ENCODE measurements around the gene PSG2. TPM values are rescaled to one million over a fixed set of nuclear protein-coding genes. Genes with fewer than 3 reads are reported as not detected.
"Not testable (repeated sequence)": the region's sequence is repeated elsewhere in the genome, so short reads cannot be mapped to it uniquely, and the experiment has no call there.

Gene PSG2
- total RNA-seq, 1 experiment from 2014 or later: not detected

DNA sequence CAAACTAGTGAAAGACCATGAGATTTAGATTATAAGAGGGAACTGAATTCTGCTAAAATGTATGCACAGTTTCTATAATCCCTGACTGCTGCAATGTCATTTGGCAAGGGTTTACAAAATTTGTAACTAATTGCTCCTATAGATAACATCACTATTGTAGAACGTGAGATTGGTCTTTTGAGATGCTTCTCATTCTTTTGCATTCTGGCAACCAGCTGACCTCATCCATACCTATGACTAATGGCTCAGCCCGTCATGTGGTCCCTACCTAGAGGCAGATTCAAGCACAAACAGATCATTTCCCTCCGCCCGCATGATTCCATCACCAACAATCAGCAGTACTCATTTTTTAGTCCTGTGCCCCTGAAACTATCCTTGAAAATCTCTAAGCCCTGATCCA, 60.4 kb downstream of the PSG2 start:
- peaks cover 89 to 93% of the 10 kb centered on the region in 2 experiments for H3K9me3 Mint-ChIP-seq
- not testable (repeated sequence) for H4K91ac ChIP-seq (ENCODE audit: insufficient read length, low read depth, low read length); H2BK15ac ChIP-seq (ENCODE audit: low read depth, low read length); H2BK5ac ChIP-seq (ENCODE audit: insufficient read length, low read length); H4K5ac ChIP-seq (ENCODE audit: insufficient read length, low read depth, low read length); H3K4me1 ChIP-seq (ENCODE audit: insufficient read depth, low read length); H3K56ac ChIP-seq (ENCODE audit: insufficient read length, low read depth, low read length); DNase-seq; H3K23me2 ChIP-seq (ENCODE audit: insufficient read length, low read depth, low read length, poor library complexity, severe bottlenecking); H3K27me3 Mint-ChIP-seq (ENCODE audit: low read depth); H4K20me1 ChIP-seq (ENCODE audit: control insufficient read depth, insufficient read depth, insufficient read length); H2AK5ac ChIP-seq (ENCODE audit: insufficient read length, low read length); H3K27me3 ChIP-seq (ENCODE audit: insufficient read depth, low read length); H2BK120ac ChIP-seq (ENCODE audit: low read depth, low read length, poor library complexity, severe bottlenecking); H3K27ac Mint-ChIP-seq; H3K4me2 ChIP-seq (ENCODE audit: insufficient read depth, insufficient read length, low read length); H3K27ac ChIP-seq (ENCODE audit: insufficient read length, low read depth, low read length); H3T11ph ChIP-seq (ENCODE audit: low read length); H3K4me3 Mint-ChIP-seq; H3K14ac ChIP-seq (ENCODE audit: insufficient read depth, low read length); H2BK12ac ChIP-seq (ENCODE audit: insufficient read length, low read depth, low read length); H3K23ac ChIP-seq (ENCODE audit: insufficient read length, low read depth, low read length); H3K4ac ChIP-seq (ENCODE audit: low read depth, low read length); H2BK20ac ChIP-seq (ENCODE audit: low read depth, low read length, poor library complexity, severe bottlenecking); H2AFZ ChIP-seq (ENCODE audit: low read length); H3K18ac ChIP-seq (ENCODE audit: insufficient read length, low read depth, low read length); H3K4me1 Mint-ChIP-seq; H3K79me1 ChIP-seq (ENCODE audit: insufficient read depth, low read depth, low read length, poor library complexity, severe bottlenecking); H3K9ac ChIP-seq (ENCODE audit: extremely low read depth, insufficient read length, low read length); H4K8ac ChIP-seq (replicated peaks; ENCODE audit: insufficient read length, low read depth, low read length); H3K79me2 ChIP-seq (ENCODE audit: insufficient read depth, low read length)
- WGBS (ENCODE audit: extremely low coverage, insufficient read length, low lambda C conversion rate): no CpG with 5 or more reads among the region's 4 CpGs
- H3K36me3 Mint-ChIP-seq (ENCODE audit: insufficient read depth in 1 of 3, low read depth in 3 of 3): peaks cover 8 to 35% (median 12%) of the 10 kb centered on the region in 3 experiments; a peak in 6 of 7 replicates
- H3K9me3 ChIP-seq (ENCODE audit: control insufficient read depth, low read depth, low read length): peaks cover 50% of the 10 kb centered on the region

DNA sequence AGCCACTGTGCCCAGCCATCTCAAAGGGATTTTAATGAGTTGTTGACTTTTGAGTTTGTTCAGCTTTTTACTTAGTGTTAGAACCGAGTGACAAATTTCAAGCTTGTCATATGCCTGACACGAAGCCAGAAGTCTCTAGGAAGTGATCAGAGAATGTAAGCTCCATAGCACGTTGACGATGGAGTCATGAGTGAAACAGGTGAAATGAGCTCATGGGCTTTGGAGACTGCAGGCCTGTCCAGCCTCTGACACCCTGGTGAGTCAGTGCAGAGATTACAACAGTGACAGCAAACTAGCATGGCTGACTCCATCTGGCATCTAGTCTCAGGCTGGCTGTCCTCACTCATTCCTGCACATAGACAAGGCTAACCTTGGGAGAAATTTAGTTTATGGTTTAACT, 60.9 kb downstream of the PSG2 start:
- H2AFZ ChIP-seq (ENCODE audit: low read length); H2BK20ac ChIP-seq (ENCODE audit: low read depth, low read length, poor library complexity, severe bottlenecking); H3K4ac ChIP-seq (ENCODE audit: low read depth, low read length); H3K23ac ChIP-seq (ENCODE audit: insufficient read length, low read depth, low read length); H3K23me2 ChIP-seq (ENCODE audit: insufficient read length, low read depth, low read length, poor library complexity, severe bottlenecking); H3K79me2 ChIP-seq (ENCODE audit: insufficient read depth, low read length); H3K56ac ChIP-seq (ENCODE audit: insufficient read length, low read depth, low read length); H3K4me1 Mint-ChIP-seq; H4K20me1 ChIP-seq (ENCODE audit: control insufficient read depth, insufficient read depth, insufficient read length); H4K8ac ChIP-seq (replicated peaks; ENCODE audit: insufficient read length, low read depth, low read length); H3K27me3 ChIP-seq (ENCODE audit: insufficient read depth, low read length); DNase-seq; H3K27ac ChIP-seq (ENCODE audit: insufficient read length, low read depth, low read length); H3K9ac ChIP-seq (ENCODE audit: extremely low read depth, insufficient read length, low read length); H2BK120ac ChIP-seq (ENCODE audit: low read depth, low read length, poor library complexity, severe bottlenecking); H2BK12ac ChIP-seq (ENCODE audit: insufficient read length, low read depth, low read length); H2BK15ac ChIP-seq (ENCODE audit: low read depth, low read length); H4K91ac ChIP-seq (ENCODE audit: insufficient read length, low read depth, low read length); H3K4me3 Mint-ChIP-seq; H3T11ph ChIP-seq (ENCODE audit: low read length); H3K4me2 ChIP-seq (ENCODE audit: insufficient read depth, insufficient read length, low read length); H3K14ac ChIP-seq (ENCODE audit: insufficient read depth, low read length); H3K27ac Mint-ChIP-seq; H3K27me3 Mint-ChIP-seq (ENCODE audit: low read depth); H3K79me1 ChIP-seq (ENCODE audit: insufficient read depth, low read depth, low read length, poor library complexity, severe bottlenecking); H2BK5ac ChIP-seq (ENCODE audit: insufficient read length, low read length); H2AK5ac ChIP-seq (ENCODE audit: insufficient read length, low read length); H3K4me1 ChIP-seq (ENCODE audit: insufficient read depth, low read length); H3K18ac ChIP-seq (ENCODE audit: insufficient read length, low read depth, low read length); H4K5ac ChIP-seq (ENCODE audit: insufficient read length, low read depth, low read length): not testable (repeated sequence)
- peaks cover 45% of the 10 kb centered on the region for H3K9me3 ChIP-seq (ENCODE audit: control insufficient read depth, low read depth, low read length)
- Mint-ChIP-seq H3K9me3 (peaks cover 89 to 93% of the 10 kb centered on the region in 2 experiments), H3K36me3 (ENCODE audit: insufficient read depth in 1 of 3, low read depth in 3 of 3) (peaks cover 9 to 35% (median 11%) of the 10 kb centered on the region in 3 experiments; a peak in 6 of 7 replicates)
- WGBS (ENCODE audit: extremely low coverage, insufficient read length, low lambda C conversion rate): no CpG with 5 or more reads among the region's 4 CpGs
